HCT116 (cell line): Measurements from ENCODE around the gene ARHGAP9. TPM values are rescaled to one million over a fixed set of nuclear protein-coding genes. Genes with fewer than 3 reads are reported as not detected.
"Not testable (repeated sequence)": the region's sequence is repeated elsewhere in the genome, so short reads cannot be mapped to it uniquely, and the experiment has no call there.

Source experiments
- ATAC-seq: fragments of 200-7000 bp; cut with Tn5 transposase; 2 replicates; pipeline ENCODE4 v1.9.1; 2020; ENCODE audit warnings: mild to moderate bottlenecking, moderate library complexity
- BruUV-seq: library from RNA; stranded (reverse); fragments of 400-500 nt; replicated peaks from 2 replicates; lab custom pipeline; 2021; lab: Mats Ljungman, UMichigan
- CTCF ChIA-PET: fragments of 300-600 bp; sonication (Branson Sonifier 250); formaldehyde crosslinking; loops from one replicate; lab custom pipeline; 2021; ENCODE audit warnings: antibody characterized with exemption; lab: Charles Lee
- POLR2A ChIA-PET: fragments of 300-600, 350-600 bp; sonication (Branson Sonifier 250); formaldehyde crosslinking; loops from one replicate; lab custom pipeline; 2021; ENCODE audit warnings: antibody characterized with exemption; lab: Charles Lee
- RAD21 ChIA-PET, 2 experiments: fragments of 300-600 bp; sonication (Branson Sonifier 250); formaldehyde crosslinking; loops; one replicate each; lab custom pipeline; 2023; ENCODE audit warnings: low total read pairs in 2 of 2; ENCODE audit not compliant: uncharacterized antibody in 2 of 2, unreplicated experiment in 2 of 2, low non-redundant PET in 1 of 2; lab: Charles Lee
- DNase-seq: peaks from one replicate; pipeline ENCODE4 v3.0.0-alpha.2; 2010; ENCODE audit warnings: low read depth, low spot score
- H2AFZ ChIP-seq: fragments of 200-600 bp; shearing (Covaris generic), sonication (generic); 2 replicates; pipeline ENCODE4 v1.6.1; 2017; ENCODE audit warnings: low read depth, mixed run types, mixed read lengths, antibody characterized with exemption, low read length; ENCODE audit not compliant: poor library complexity, severe bottlenecking
- H3K27ac ChIP-seq: 2 replicates; pipeline ENCODE4 v1.5.1; 2012; ENCODE audit warnings: low read depth, low read length
- H3K27me3 ChIP-seq: fragments of 200-600 bp; sonication (generic); 2 replicates; pipeline ENCODE4 v1.6.1; 2016; ENCODE audit warnings: mixed run types, low read length, mixed read lengths; ENCODE audit not compliant: insufficient read depth
- H3K36me3 ChIP-seq, 2 experiments: fragments of 200-500 bp in 1 of 2; fragments of 200-600 bp in 1 of 2; sonication (Bioruptor generic) in 1 of 2; sonication (generic) in 1 of 2; 2 replicates each; pipeline versions ENCODE4 v1.5.1 to v1.6.1; 2014 to 2016; ENCODE audit warnings: low read length in 2 of 2, inconsistent platforms in 1 of 2, mixed read lengths in 1 of 2, mixed run types in 1 of 2; ENCODE audit not compliant: insufficient read depth in 2 of 2, control insufficient read depth in 1 of 2
- H3K4me1 ChIP-seq, 2 experiments: fragments of 200-600 bp in 1 of 2; sonication (generic) in 1 of 2; 2 replicates each; pipeline versions ENCODE4 v1.5.1 to v1.6.1; 2012 to 2017; ENCODE audit warnings: low read length in 2 of 2, inconsistent platforms in 1 of 2, mild to moderate bottlenecking in 1 of 2, mixed read lengths in 1 of 2, mixed run types in 1 of 2, moderate library complexity in 1 of 2; ENCODE audit not compliant: insufficient read depth in 2 of 2, control insufficient read depth in 1 of 2
- H3K4me2 ChIP-seq: fragments of 200-600 bp; sonication (generic); 2 replicates; pipeline ENCODE4 v1.6.1; 2017; ENCODE audit warnings: mixed run types, low read length, mixed read lengths
- H3K4me3 ChIP-seq, 2 experiments: fragments of 200-600 bp in 1 of 2; sonication (generic) in 1 of 2; replicated peaks in 1 of 2; 2 replicates each; pipeline ENCODE4 v1.5.1; 2011 to 2016; ENCODE audit warnings: low read length in 2 of 2, control low read depth in 1 of 2, low read depth in 1 of 2, mild to moderate bottlenecking in 1 of 2, mixed read lengths in 1 of 2, mixed run types in 1 of 2
- H3K79me2 ChIP-seq: fragments of 200-600 bp; sonication (generic); 2 replicates; pipeline ENCODE4 v1.6.1; 2017; ENCODE audit warnings: mild to moderate bottlenecking, mixed run types, low read length, moderate library complexity, mixed read lengths; ENCODE audit not compliant: insufficient read depth
- H3K9ac ChIP-seq: fragments of 200-600 bp; sonication (generic); 2 replicates; pipeline ENCODE4 v1.6.1; 2016; ENCODE audit warnings: low read length, mixed read lengths
- H3K9me2 ChIP-seq: fragments of 200-600 bp; sonication (generic), shearing (Covaris generic); 2 replicates; pipeline ENCODE4 v1.6.1; 2017; ENCODE audit warnings: mixed run types, mild to moderate bottlenecking, moderate library complexity; ENCODE audit not compliant: insufficient read depth
- H3K9me3 ChIP-seq, 2 experiments: fragments of 200-500 bp in 1 of 2; fragments of 200-600 bp in 1 of 2; sonication (Bioruptor generic) in 1 of 2; sonication (generic) in 1 of 2; 2 replicates each; pipeline ENCODE4 v1.6.1; 2014 to 2017; ENCODE audit warnings: low read length in 2 of 2, mixed read lengths in 2 of 2, inconsistent platforms in 1 of 2, low read depth in 1 of 2, mild to moderate bottlenecking in 1 of 2, mixed run types in 1 of 2, moderate library complexity in 1 of 2; ENCODE audit not compliant: control insufficient read depth in 1 of 2, insufficient read depth in 1 of 2
- H4K20me1 ChIP-seq: fragments of 200-600 bp; sonication (generic), shearing (Covaris generic); 2 replicates; pipeline ENCODE4 v1.6.1; 2017; ENCODE audit warnings: mixed run types, mild to moderate bottlenecking, moderate library complexity; ENCODE audit not compliant: insufficient read depth
- FOSL1 ChIP-seq: IDR thresholded peaks from 2 replicates; pipeline ENCODE4 v1.6.1; 2012; ENCODE audit warnings: low read depth
- JUND ChIP-seq: IDR thresholded peaks from 2 replicates; pipeline ENCODE4 v1.6.1; 2012
- POLR2A ChIP-seq: IDR thresholded peaks from 2 replicates; pipeline ENCODE4 v1.7.0; 2011; ENCODE audit warnings: borderline replicate concordance; ENCODE audit not compliant: insufficient read depth, insufficient read length; ENCODE audit errors: extremely low read depth
- SP1 ChIP-seq: IDR thresholded peaks from 2 replicates; pipeline ENCODE4 v1.6.1; 2012; ENCODE audit warnings: low read depth
- YY1 ChIP-seq: IDR thresholded peaks from 2 replicates; pipeline ENCODE4 v1.6.1; 2011; ENCODE audit warnings: low read length, low read depth, moderate library complexity, mild to moderate bottlenecking; ENCODE audit not compliant: insufficient replicate concordance; ENCODE audit errors: extremely low read depth
- ZNF274 ChIP-seq: fragments of 200-500 bp; sonication (Bioruptor generic); IDR thresholded peaks from 2 replicates; pipeline ENCODE4 v1.6.1; 2014; ENCODE audit warnings: mild to moderate bottlenecking, low read depth, low read length, inconsistent platforms
- intact Hi-C: fragments of 100-400 bp; cut with micrococcal nuclease; formaldehyde crosslinking; loops from 2 replicates; pipeline ENCODE4 v1.10.0; 2022
- microRNA counts: library from miRNA; unstranded; fragments of <30 nt; microRNA quantifications from one replicate; lab custom pipeline; 2015
- microRNA-seq: library from miRNA; unstranded; fragments of <30 nt; microRNA quantifications from one replicate; pipeline ENCODE4, GENCODE V29; 2016; ENCODE audit warnings: borderline number of aligned reads
- total RNA-seq: library from RNA; stranded (reverse); gene quantifications from one replicate; pipeline ENCODE4 v1.2.1, GENCODE V29; 2021; ENCODE audit not compliant: unreplicated experiment

Gene ARHGAP9
- total RNA-seq, 1 experiment from 2014 or later, result 0.84 TPM

- TF ChIP-seq YY1 (no peak), ZNF274 (no peak), FOSL1 (no peak), SP1 (no peak), POLR2A (no peak)
Measured at GRCh38 chr12:57429473-57430111, 50.1 kb downstream of the ARHGAP9 start (continued).

DNA sequence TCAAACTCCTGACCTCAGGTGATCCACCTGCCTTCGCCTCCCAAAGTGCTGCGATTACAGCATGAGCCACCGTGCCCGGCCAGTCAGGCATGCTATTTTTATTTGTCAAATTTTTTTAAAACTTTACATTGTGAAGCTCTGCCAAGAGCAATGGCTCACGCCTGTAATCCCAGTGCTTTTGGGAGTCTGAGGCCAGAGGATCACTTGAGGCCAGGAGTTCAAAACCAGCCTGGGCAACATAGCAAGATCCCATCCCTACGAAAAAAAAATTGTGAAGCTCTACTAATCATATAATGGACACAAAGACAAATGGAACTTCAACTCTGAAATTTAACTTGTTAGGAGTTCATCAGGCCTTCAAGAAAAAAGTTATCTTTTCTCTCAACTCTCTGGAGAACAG, 50.7 kb downstream of the ARHGAP9 start:
- TF ChIP-seq JUND, result no peak
- H3K4me3 ChIP-seq, result no peak overlapping the region; a peak in 1 of 4 replicates
- POLR2A ChIA-PET, result no interaction called here
- ATAC-seq (no peak), DNase-seq (no peak)
- no peaks in the 10 kb centered on the region for H3K9me3 ChIP-seq
- BruUV-seq, result no TSS peak
- H3K27me3 ChIP-seq, result no peaks in the 10 kb centered on the region
- no peaks in the 10 kb centered on the region for H3K36me3 ChIP-seq
- RAD21 ChIA-PET, result interaction anchor here in 1 of 2 experiments (0.6 kb wide), 1 partner anchor 14 kb away, joined by 4 read pairs; no protein-coding TSS in a partner anchor
- peak overlapping the region; percentile 89; the same call in 1 of the 2 replicates for H3K4me2 ChIP-seq
- peaks cover 21% of the 10 kb centered on the region for H3K79me2 ChIP-seq
- intact Hi-C loops, result no loop called here
- H4K20me1 ChIP-seq, result no peaks in the 10 kb centered on the region
- CTCF ChIA-PET, result no interaction called here
- H3K27ac ChIP-seq, result no peak overlapping the region
- peaks cover 4 to 19% of the 10 kb centered on the region in 2 experiments; a peak in 3 of 4 replicates for H3K4me1 ChIP-seq
- no peak overlapping the region for H3K9ac ChIP-seq
- H2AFZ ChIP-seq, result no peak overlapping the region
- no peaks in the 10 kb centered on the region for H3K9me2 ChIP-seq

GRCh38 chr12:57426948-57427347, 52.7 kb downstream of the ARHGAP9 start:
- H3K4me3 ChIP-seq, H3K9me2 ChIP-seq, H3K27me3 ChIP-seq, H3K9ac ChIP-seq, DNase-seq, RAD21 ChIA-PET, H2AFZ ChIP-seq, H3K9me3 ChIP-seq, POLR2A ChIA-PET, H3K36me3 ChIP-seq, H3K27ac ChIP-seq, H3K4me2 ChIP-seq, BruUV-seq, intact Hi-C loops, ATAC-seq, H4K20me1 ChIP-seq: not testable (repeated sequence)
- peaks cover 21% of the 10 kb centered on the region for H3K79me2 ChIP-seq
- peaks cover 4 to 19% of the 10 kb centered on the region in 2 experiments; a peak in 3 of 4 replicates for H3K4me1 ChIP-seq
- CTCF ChIA-PET, result interaction anchor here (1.4 kb wide), 1 partner anchor 29 kb away, joined by 6 read pairs; the partner anchor contains the start of gene INHBE

MicroRNAs within 50 kb of the gene (microRNA counts, 767-probe panel; counts per million panel counts)
- not detected for microRNA hsa-miR-616-3p (lab: Ali Mortazavi, UCI)

Small RNAs within 50 kb of the gene (microRNA-seq; reads per million reads assigned to microRNA genes)
- gene MIR616 (5.6 reads per million, percentile 13 among the genes with 10 or more reads in this experiment), gene MIR6758 (1.6 reads per million)

Other genes with a start within 250 kb of the ARHGAP9 start
- 2.5 TPM for gene STAC3, start 228.7 kb downstream of the ARHGAP9 start, total RNA-seq
- gene R3HDM2, start 48.8 kb downstream of the ARHGAP9 start, total RNA-seq, result 45.4 TPM
- 0.20 TPM for gene INHBC, start 45.1 kb downstream of the ARHGAP9 start, total RNA-seq
- gene INHBE, start 24.6 kb downstream of the ARHGAP9 start, total RNA-seq, result 0.89 TPM
- 6.4 TPM for gene GLI1, start 20.1 kb downstream of the ARHGAP9 start, total RNA-seq
- 344 TPM for gene MARS1, start 8.2 kb upstream of the ARHGAP9 start, total RNA-seq
- 84.7 TPM for gene DDIT3, start 40.6 kb upstream of the ARHGAP9 start, total RNA-seq
- gene MBD6, start 43.0 kb upstream of the ARHGAP9 start, total RNA-seq, result 70.1 TPM
- 95.9 TPM for gene DCTN2, start 67.3 kb upstream of the ARHGAP9 start, total RNA-seq
- gene KIF5A, start 70.2 kb upstream of the ARHGAP9 start, total RNA-seq, result 5.2 TPM
- gene PIP4K2C, start 111.3 kb upstream of the ARHGAP9 start, total RNA-seq, result 38.4 TPM
- 0.37 TPM for gene DTX3, start 125.0 kb upstream of the ARHGAP9 start, total RNA-seq
- gene ARHGEF25, start 131.6 kb upstream of the ARHGAP9 start, total RNA-seq, result 3.6 TPM
- gene B4GALNT1, start 153.3 kb upstream of the ARHGAP9 start, total RNA-seq, result 31.3 TPM
- gene OS9, start 214.3 kb upstream of the ARHGAP9 start, total RNA-seq, result 98.4 TPM